GM12878 (cell line): ENCODE measurements around the gene LRP8. TPM values are rescaled to one million over a fixed set of nuclear protein-coding genes. Genes with fewer than 3 reads are reported as not detected.

Experiments
- ATAC-seq: fragments of 200-7000 bp; cut with Tn5 transposase; 3 replicates; pipeline ENCODE4 v1.9.1; 2020; ENCODE audit warnings: mild to moderate bottlenecking, moderate library complexity
- BruUV-seq: library from RNA; stranded (reverse); fragments of 400-500 nt; replicated peaks from 2 replicates; lab custom pipeline; 2021; lab: Mats Ljungman, UMichigan
- CTCF ChIA-PET: fragments of 300-600 bp; sonication (Branson Sonifier 250); formaldehyde crosslinking; extraction: SDS; loops from one replicate; lab custom pipeline; 2021; ENCODE audit warnings: inconsistent platforms; lab: Yijun Ruan, JAX
- POLR2A ChIA-PET: fragments of 350-600 bp; formaldehyde crosslinking; extraction: SDS; loops from one replicate; lab custom pipeline; 2021; ENCODE audit warnings: inconsistent platforms; lab: Charles Lee
- RAD21 ChIA-PET: fragments of 300-600 bp; sonication (Branson Sonifier 250); formaldehyde crosslinking; loops from one replicate; lab custom pipeline; 2023; ENCODE audit warnings: antibody characterized with exemption; ENCODE audit not compliant: unreplicated experiment; lab: Charles Lee
- SMC1A ChIA-PET: fragments of 300-600 bp; sonication (Branson Sonifier 250); formaldehyde crosslinking; loops from one replicate; lab custom pipeline; 2023; ENCODE audit not compliant: unreplicated experiment, uncharacterized antibody; lab: Charles Lee
- DNase-seq: peaks from one replicate; pipeline ENCODE4 v3.0.0-alpha.2; 2011; ENCODE audit warnings: low read depth, low spot score
- FAIRE-seq: peaks from 3 replicates; lab custom pipeline; 2011; peaks lifted over from hg19 to GRCh38; lab: Jason Lieb, UNC
- H2AFZ ChIP-seq: 2 replicates; pipeline ENCODE4 v1.6.0; 2011; ENCODE audit warnings: low read depth, low read length, control low read depth; ENCODE audit not compliant: control insufficient read depth
- H3K27ac ChIP-seq: 2 replicates; pipeline ENCODE4 v1.5.1; 2011; ENCODE audit warnings: control low read depth; ENCODE audit not compliant: control insufficient read depth, insufficient read depth
- H3K27me3 ChIP-seq, 2 experiments: replicated peaks in 1 of 2; 2 replicates each; pipeline versions ENCODE4 v1.6.0 to v1.6.1; 2011; ENCODE audit warnings: low read length in 1 of 2; ENCODE audit not compliant: control insufficient read depth in 2 of 2, insufficient read depth in 2 of 2
- H3K36me3 ChIP-seq, 2 experiments: 2 replicates each; pipeline ENCODE4 v1.5.1; 2011; ENCODE audit warnings: low read length in 1 of 2; ENCODE audit not compliant: control insufficient read depth in 2 of 2, insufficient read depth in 2 of 2
- H3K4me1 ChIP-seq: 2 replicates; pipeline ENCODE4 v1.6.1; 2011; ENCODE audit warnings: mild to moderate bottlenecking, low read length, moderate library complexity, mixed read lengths; ENCODE audit not compliant: control insufficient read depth, insufficient read depth
- H3K4me2 ChIP-seq: 2 replicates; pipeline ENCODE4 v1.6.0; 2011; ENCODE audit warnings: control low read depth; ENCODE audit not compliant: control insufficient read depth, insufficient read depth
- H3K4me3 ChIP-seq: fragments of 200-600 bp; sonication (generic); 2 replicates; pipeline ENCODE4 v1.5.1; 2016
- H3K79me2 ChIP-seq: 2 replicates; pipeline ENCODE4 v1.6.0; 2011; ENCODE audit warnings: low read length; ENCODE audit not compliant: control insufficient read depth, insufficient read depth
- H3K9ac ChIP-seq: 2 replicates; pipeline ENCODE4 v1.8.0; 2011; ENCODE audit warnings: low read length, control low read depth, mixed read lengths; ENCODE audit not compliant: control insufficient read depth, insufficient read depth
- H3K9me3 ChIP-seq: replicated peaks from 3 replicates; pipeline ENCODE4 v1.5.1; 2011; ENCODE audit warnings: mild to moderate bottlenecking, low read length; ENCODE audit not compliant: control insufficient read depth, insufficient read depth
- H4K20me1 ChIP-seq: 2 replicates; pipeline ENCODE4 v1.6.0; 2011; ENCODE audit not compliant: control insufficient read depth, insufficient read depth
- ETV6 ChIP-seq, 2 experiments: fragments of 450-650 bp in 1 of 2; IDR thresholded peaks in 1 of 2; conservative IDR thresholded peaks in 1 of 2; 2 replicates each; pipeline ENCODE4 v1.6.1; 2014; ENCODE audit warnings: antibody characterized with exemption in 1 of 2, borderline replicate concordance in 1 of 2, low read depth in 1 of 2, mild to moderate bottlenecking in 1 of 2, moderate library complexity in 1 of 2
- FOS ChIP-seq: IDR thresholded peaks from 3 replicates; pipeline ENCODE4 v1.6.1; 2011; ENCODE audit warnings: borderline replicate concordance; ENCODE audit not compliant: insufficient read length; ENCODE audit errors: extremely low read depth
- KDM1A ChIP-seq: fragments of 200-600 bp; sonication (generic); IDR thresholded peaks from 2 replicates; pipeline ENCODE4 v1.6.1; 2016; ENCODE audit warnings: borderline replicate concordance
- SREBF1 ChIP-seq: IDR thresholded peaks from 2 replicates; pipeline ENCODE4 v1.6.1; 2012; ENCODE audit warnings: mild to moderate bottlenecking, low read length
- YY1 ChIP-seq: IDR thresholded peaks from 2 replicates; pipeline ENCODE4 v1.6.1; 2011; ENCODE audit warnings: low read depth, mild to moderate bottlenecking, low read length
- WGBS: methylation state at CpG from one replicate; pipeline ENCODE4 v1.1.6; 2016; ENCODE audit warnings: low lambda C conversion rate; ENCODE audit not compliant: insufficient replicate concordance, insufficient coverage; ENCODE audit errors: missing lambda C conversion rate; 5-methylcytosine and 5-hydroxymethylcytosine counted together
- in situ Hi-C: fragments of 300-500 bp; cut with MboI; formaldehyde crosslinking; loops from 9 replicates; pipeline ENCODE4 v1.14.3; 2018; ENCODE audit warnings: mixed read lengths
- intact Hi-C: fragments of 100-400 bp; cut with micrococcal nuclease; formaldehyde crosslinking; loops from one replicate; pipeline ENCODE4 v1.14.2; 2022; ENCODE audit not compliant: unreplicated experiment
- polyA plus RNA-seq, 11 experiments: library from polyadenylated mRNA; depleted of rRNA in 4 of 11; unstranded in 6 of 11; stranded (reverse) in 5 of 11; fragments of >200 nt; fragmentation: Nextera tagmentation in 4 of 11; fragmentation: Illumina TruSeq in 1 of 11; extraction: Ambion mirVana in 4 of 11; extraction: Trizol in 1 of 11; gene quantifications; 1 replicate in 1 of 11; 2 replicates in 10 of 11; pipeline versions ENCODE4 v1.2.1 to v1.2.3, GENCODE V29; 2011 to 2016; ENCODE audit warnings: inconsistent platforms in 2 of 11, missing spikeins in 2 of 11, low read depth in 1 of 11
- total RNA-seq, 4 experiments: library from RNA; depleted of rRNA in 3 of 4; stranded (reverse); fragments of >200 nt in 3 of 4; fragmentation: Illumina TruSeq in 1 of 4; extraction: Trizol in 1 of 4; gene quantifications; 2 replicates each; pipeline versions ENCODE4 v1.2.1 to v1.2.3, GENCODE V29; 2013 to 2021
- TF ChIP-seq, protein P1 (sequence below): fragments of 450-650 bp; IDR thresholded peaks from 2 replicates; pipeline ENCODE4 v1.6.1; 2016; ENCODE audit warnings: mild to moderate bottlenecking, moderate library complexity, borderline replicate concordance
- TF ChIP-seq, protein P2 (sequence below): fragments of 450-650 bp; IDR thresholded peaks from 2 replicates; pipeline ENCODE4 v1.6.1; 2018; ENCODE audit warnings: borderline replicate concordance, mild to moderate bottlenecking; ENCODE audit not compliant: partially characterized antibody
- TF ChIP-seq, protein P3 (sequence below): fragments of 450-650 bp; IDR thresholded peaks from 2 replicates; pipeline ENCODE4 v1.6.1; 2016; ENCODE audit warnings: mild to moderate bottlenecking

LRP8 gene
- total and polyA plus RNA-seq, 10 of the 15 experiments (the other 5 are each of a cell fraction or from before 2014, with no cell fraction given) = 2.8 to 40.5 (median 22.3) TPM

DNA sequence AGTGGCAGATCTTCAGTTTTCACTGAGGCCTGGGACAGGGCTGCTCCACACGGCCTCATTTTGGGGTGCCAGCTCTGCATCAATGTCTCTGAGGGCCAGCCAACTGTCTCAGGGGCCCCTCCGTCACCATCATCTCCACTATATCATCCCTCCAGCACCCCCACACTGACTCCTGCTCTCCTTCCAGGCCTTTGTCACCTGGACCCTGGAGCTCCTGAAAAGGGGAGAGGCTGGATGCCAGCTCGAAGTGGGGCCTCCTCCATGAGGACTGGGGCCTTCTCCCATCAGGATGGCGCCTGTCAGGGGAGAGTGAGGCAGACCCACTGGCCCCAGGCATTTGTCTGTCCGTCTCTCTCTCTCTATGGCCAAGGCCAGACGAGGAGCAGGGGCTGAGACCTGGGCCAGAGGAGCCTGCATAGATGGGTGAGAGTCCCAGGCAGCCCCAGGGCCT lies 44.7 kb upstream of the LRP8 start (continued):
- TF ChIP-seq YY1 = no peak
- TF ChIP-seq, protein P1, sequence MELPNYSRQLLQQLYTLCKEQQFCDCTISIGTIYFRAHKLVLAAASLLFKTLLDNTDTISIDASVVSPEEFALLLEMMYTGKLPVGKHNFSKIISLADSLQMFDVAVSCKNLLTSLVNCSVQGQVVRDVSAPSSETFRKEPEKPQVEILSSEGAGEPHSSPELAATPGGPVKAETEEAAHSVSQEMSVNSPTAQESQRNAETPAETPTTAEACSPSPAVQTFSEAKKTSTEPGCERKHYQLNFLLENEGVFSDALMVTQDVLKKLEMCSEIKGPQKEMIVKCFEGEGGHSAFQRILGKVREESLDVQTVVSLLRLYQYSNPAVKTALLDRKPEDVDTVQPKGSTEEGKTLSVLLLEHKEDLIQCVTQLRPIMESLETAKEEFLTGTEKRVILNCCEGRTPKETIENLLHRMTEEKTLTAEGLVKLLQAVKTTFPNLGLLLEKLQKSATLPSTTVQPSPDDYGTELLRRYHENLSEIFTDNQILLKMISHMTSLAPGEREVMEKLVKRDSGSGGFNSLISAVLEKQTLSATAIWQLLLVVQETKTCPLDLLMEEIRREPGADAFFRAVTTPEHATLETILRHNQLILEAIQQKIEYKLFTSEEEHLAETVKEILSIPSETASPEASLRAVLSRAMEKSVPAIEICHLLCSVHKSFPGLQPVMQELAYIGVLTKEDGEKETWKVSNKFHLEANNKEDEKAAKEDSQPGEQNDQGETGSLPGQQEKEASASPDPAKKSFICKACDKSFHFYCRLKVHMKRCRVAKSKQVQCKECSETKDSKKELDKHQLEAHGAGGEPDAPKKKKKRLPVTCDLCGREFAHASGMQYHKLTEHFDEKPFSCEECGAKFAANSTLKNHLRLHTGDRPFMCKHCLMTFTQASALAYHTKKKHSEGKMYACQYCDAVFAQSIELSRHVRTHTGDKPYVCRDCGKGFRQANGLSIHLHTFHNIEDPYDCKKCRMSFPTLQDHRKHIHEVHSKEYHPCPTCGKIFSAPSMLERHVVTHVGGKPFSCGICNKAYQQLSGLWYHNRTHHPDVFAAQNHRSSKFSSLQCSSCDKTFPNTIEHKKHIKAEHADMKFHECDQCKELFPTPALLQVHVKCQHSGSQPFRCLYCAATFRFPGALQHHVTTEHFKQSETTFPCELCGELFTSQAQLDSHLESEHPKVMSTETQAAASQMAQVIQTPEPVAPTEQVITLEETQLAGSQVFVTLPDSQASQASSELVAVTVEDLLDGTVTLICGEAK = no peak
- TF ChIP-seq, all 136 proteins: peak for 0

DNA sequence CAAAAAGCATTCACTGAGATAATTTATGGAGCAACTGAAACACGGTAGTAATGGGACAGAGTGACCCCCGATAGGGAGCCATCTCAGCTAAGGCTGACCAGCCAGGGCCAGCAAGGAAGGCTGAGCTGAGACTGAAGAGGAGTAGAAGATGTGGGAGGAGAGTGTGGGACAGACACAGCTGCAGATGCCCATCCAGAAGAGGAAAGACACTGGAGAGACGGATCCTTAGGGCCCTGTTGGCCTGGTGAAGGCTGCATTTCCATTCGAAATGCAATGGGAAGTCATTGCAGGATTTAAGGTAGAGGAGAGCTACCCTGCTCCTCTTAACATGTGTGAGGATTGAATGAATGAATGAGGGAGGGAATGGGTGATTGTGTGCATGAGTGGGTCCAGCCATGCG lies 44.0 kb upstream of the LRP8 start:
- Histone ChIP-seq H3K9me3 (no peaks in the 10 kb centered on the region), H3K4me3 (no peak overlapping the region), H3K36me3 (no peaks in the 10 kb centered on the region), H3K4me1 (peaks cover 7% of the 10 kb centered on the region), H4K20me1 (no peaks in the 10 kb centered on the region), H3K4me2 (no peak overlapping the region), H2AFZ (no peak overlapping the region), H3K79me2 (no peaks in the 10 kb centered on the region), H3K27me3 (no peaks in the 10 kb centered on the region), H3K9ac (no peak overlapping the region), H3K27ac (no peak overlapping the region)
- TF ChIP-seq, protein P2, sequence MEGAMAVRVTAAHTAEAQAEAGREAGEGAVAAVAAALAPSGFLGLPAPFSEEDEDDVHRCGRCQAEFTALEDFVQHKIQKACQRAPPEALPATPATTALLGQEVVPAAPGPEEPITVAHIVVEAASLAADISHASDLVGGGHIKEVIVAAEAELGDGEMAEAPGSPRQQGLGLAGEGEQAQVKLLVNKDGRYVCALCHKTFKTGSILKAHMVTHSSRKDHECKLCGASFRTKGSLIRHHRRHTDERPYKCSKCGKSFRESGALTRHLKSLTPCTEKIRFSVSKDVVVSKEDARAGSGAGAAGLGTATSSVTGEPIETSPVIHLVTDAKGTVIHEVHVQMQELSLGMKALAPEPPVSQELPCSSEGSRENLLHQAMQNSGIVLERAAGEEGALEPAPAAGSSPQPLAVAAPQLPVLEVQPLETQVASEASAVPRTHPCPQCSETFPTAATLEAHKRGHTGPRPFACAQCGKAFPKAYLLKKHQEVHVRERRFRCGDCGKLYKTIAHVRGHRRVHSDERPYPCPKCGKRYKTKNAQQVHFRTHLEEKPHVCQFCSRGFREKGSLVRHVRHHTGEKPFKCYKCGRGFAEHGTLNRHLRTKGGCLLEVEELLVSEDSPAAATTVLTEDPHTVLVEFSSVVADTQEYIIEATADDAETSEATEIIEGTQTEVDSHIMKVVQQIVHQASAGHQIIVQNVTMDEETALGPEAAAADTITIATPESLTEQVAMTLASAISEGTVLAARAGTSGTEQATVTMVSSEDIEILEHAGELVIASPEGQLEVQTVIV = no peak
- TF ChIP-seq SREBF1 (no peak), KDM1A (no peak), FOS (no peak), ETV6 (conservative IDR thresholded peaks at IDR 0.05 in 1 of 2, IDR thresholded peaks at IDR 0.05 in 1 of 2; ENCODE audit: borderline replicate concordance in 1 of 2, low read depth in 1 of 2) (no peak)
- TF ChIP-seq, protein P3, sequence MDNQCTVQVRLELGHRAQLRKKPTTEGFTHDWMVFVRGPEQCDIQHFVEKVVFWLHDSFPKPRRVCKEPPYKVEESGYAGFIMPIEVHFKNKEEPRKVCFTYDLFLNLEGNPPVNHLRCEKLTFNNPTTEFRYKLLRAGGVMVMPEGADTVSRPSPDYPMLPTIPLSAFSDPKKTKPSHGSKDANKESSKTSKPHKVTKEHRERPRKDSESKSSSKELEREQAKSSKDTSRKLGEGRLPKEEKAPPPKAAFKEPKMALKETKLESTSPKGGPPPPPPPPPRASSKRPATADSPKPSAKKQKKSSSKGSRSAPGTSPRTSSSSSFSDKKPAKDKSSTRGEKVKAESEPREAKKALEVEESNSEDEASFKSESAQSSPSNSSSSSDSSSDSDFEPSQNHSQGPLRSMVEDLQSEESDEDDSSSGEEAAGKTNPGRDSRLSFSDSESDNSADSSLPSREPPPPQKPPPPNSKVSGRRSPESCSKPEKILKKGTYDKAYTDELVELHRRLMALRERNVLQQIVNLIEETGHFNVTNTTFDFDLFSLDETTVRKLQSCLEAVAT = no peak
- RAD21 ChIA-PET = interaction anchor here (0.9 to 1.1 kb wide), 2 partner anchors 17 to 147 kb away, joined by 3 to 4 read pairs; no protein-coding TSS in a partner anchor
- intact Hi-C loops = no loop called here
- WGBS = 39% methylated on average over 5 of the region's 5 CpGs
- CTCF ChIA-PET = interaction anchor here (1.1 to 1.4 kb wide), 2 partner anchors 20 to 94 kb away, joined by 3 to 4 read pairs; no protein-coding TSS in a partner anchor
- in situ Hi-C loops = no loop called here
- no peak for DNase-seq
- POLR2A ChIA-PET = no interaction called here
- FAIRE-seq = no peak
- ATAC-seq = no peak
- SMC1A ChIA-PET = interaction anchor here (1.6 kb wide), 1 partner anchor 81 kb away, joined by 3 read pairs; no protein-coding TSS in a partner anchor
- BruUV-seq = no TSS peak
